Karpas-422 (cell line): ENCODE measurements around the gene OTOA. TPM values are rescaled to one million over a fixed set of nuclear protein-coding genes. Genes with fewer than 3 reads are reported as not detected.

Source experiments
- DNase-seq: peaks from one replicate; pipeline ENCODE4 v3.0.0-alpha.2; 2015
- H2AFZ ChIP-seq: fragments of 200-600 bp; sonication (generic); 2 replicates; pipeline ENCODE4 v1.6.1; 2014; ENCODE audit warnings: antibody characterized with exemption, low read length, mixed read lengths
- H3K27ac ChIP-seq: fragments of 200-600 bp; sonication (generic); 2 replicates; pipeline ENCODE4 v1.5.1; 2014; ENCODE audit warnings: mild to moderate bottlenecking, low read length, moderate library complexity
- H3K27me3 ChIP-seq: fragments of 200-600 bp; sonication (generic); 2 replicates; pipeline ENCODE4 v1.6.1; 2014; ENCODE audit warnings: low read length, mixed read lengths
- H3K36me3 ChIP-seq: fragments of 200-600 bp; sonication (generic); 2 replicates; pipeline ENCODE4 v1.6.1; 2014; ENCODE audit warnings: low read length, mixed read lengths; ENCODE audit not compliant: insufficient read depth
- H3K4me1 ChIP-seq: fragments of 200-600 bp; sonication (generic); 2 replicates; pipeline ENCODE4 v1.6.1; 2014; ENCODE audit warnings: mild to moderate bottlenecking, low read length, mixed read lengths
- H3K4me2 ChIP-seq: fragments of 200-600 bp; sonication (generic); 2 replicates; pipeline ENCODE4 v1.6.1; 2014; ENCODE audit warnings: low read length, low read depth, mild to moderate bottlenecking; ENCODE audit not compliant: poor library complexity, severe bottlenecking
- H3K4me3 ChIP-seq: fragments of 200-600 bp; sonication (generic); 2 replicates; pipeline ENCODE4 v1.5.1; 2014; ENCODE audit warnings: mild to moderate bottlenecking, antibody characterized with exemption, low read length, mixed read lengths
- H3K79me2 ChIP-seq: fragments of 200-600 bp; sonication (generic); 2 replicates; pipeline ENCODE4 v1.6.1; 2014; ENCODE audit warnings: mild to moderate bottlenecking, low read length, mixed read lengths
- H3K9ac ChIP-seq: fragments of 200-600 bp; sonication (generic); 2 replicates; pipeline ENCODE4 v1.6.0; 2014; ENCODE audit warnings: low read length
- H3K9me2 ChIP-seq: fragments of 200-600 bp; sonication (generic), shearing (Covaris generic); replicated peaks from 2 replicates; pipeline ENCODE4 v1.6.0; 2014; ENCODE audit warnings: mild to moderate bottlenecking, low read length, moderate library complexity; ENCODE audit not compliant: insufficient read depth
- H3K9me3 ChIP-seq: fragments of 300-700, 200-600 bp; sonication (generic); 2 replicates; pipeline ENCODE4 v1.6.1; 2014; ENCODE audit warnings: low read length, mixed read lengths
- H4K20me1 ChIP-seq: fragments of 200-600 bp; sonication (generic); 2 replicates; pipeline ENCODE4 v1.6.1; 2014; ENCODE audit warnings: mild to moderate bottlenecking, antibody characterized with exemption, low read length, low read depth; ENCODE audit not compliant: insufficient read depth
- total RNA-seq: library from RNA; depleted of rRNA; stranded (reverse); fragments of >200 nt; shearing (Covaris generic); gene quantifications from 2 replicates; pipeline ENCODE4 v1.2.3, GENCODE V29; 2014; ENCODE audit warnings: low replicate concordance

Gene OTOA
- total RNA-seq, 1 experiment from 2014 or later = not detected

GRCh38 chr16:21653571-21653970 lies 10.2 kb upstream of the OTOA start:
- Histone ChIP-seq H3K79me2 (peaks cover 21% of the 10 kb centered on the region), H3K9ac (no peak overlapping the region), H2AFZ (no peak overlapping the region), H3K4me2 (no peak overlapping the region), H3K4me1 (peaks cover 91% of the 10 kb centered on the region), H4K20me1 (no peaks in the 10 kb centered on the region), H3K36me3 (peaks cover 6% of the 10 kb centered on the region; the same call in 1 of the 2 replicates), H3K27ac (peak overlapping the region; percentile 56; the same call in 1 of the 2 replicates), H3K4me3 (no peak overlapping the region), H3K9me2 (no peaks in the 10 kb centered on the region), H3K27me3 (no peaks in the 10 kb centered on the region), H3K9me3 (no peaks in the 10 kb centered on the region)
- no peak for DNase-seq

GRCh38 chr16:21654466-21654865 lies 9.3 kb upstream of the OTOA start:
- Histone ChIP-seq H2AFZ (no peak overlapping the region), H3K4me1 (peaks cover 88% of the 10 kb centered on the region), H3K9me2 (no peaks in the 10 kb centered on the region), H3K9me3 (no peaks in the 10 kb centered on the region), H3K9ac (no peak overlapping the region), H4K20me1 (no peaks in the 10 kb centered on the region), H3K27me3 (no peaks in the 10 kb centered on the region), H3K4me3 (no peak overlapping the region), H3K27ac (0 out of 2 replicates have a peak overlapping the region, but pooled peaks have one; percentile 87), H3K79me2 (peaks cover 20% of the 10 kb centered on the region), H3K4me2 (no peak overlapping the region), H3K36me3 (peaks cover 6% of the 10 kb centered on the region; the same call in 1 of the 2 replicates)
- DNase-seq = no peak

DNA sequence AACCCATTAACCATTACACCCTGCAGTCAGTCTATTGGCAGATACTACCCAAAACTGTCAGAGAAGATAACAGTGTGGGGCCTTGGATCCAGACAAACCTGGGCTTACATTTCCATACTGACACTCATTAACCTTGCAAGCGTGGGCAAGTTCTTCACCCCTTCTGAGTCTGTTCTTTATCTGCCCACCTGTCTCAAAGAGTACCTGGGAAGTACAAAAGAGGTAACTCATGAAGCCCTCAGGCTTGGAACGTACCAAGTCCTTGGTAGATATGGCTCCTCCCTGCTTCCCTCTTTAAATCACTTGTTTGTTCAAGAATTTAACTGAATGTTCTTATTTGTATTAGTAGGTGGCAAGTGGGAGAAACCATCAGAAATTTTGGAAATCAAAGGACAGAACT lies 8.9 kb upstream of the OTOA start:
- no peaks in the 10 kb centered on the region for H4K20me1 ChIP-seq
- H3K4me2 ChIP-seq = peak overlapping the region; percentile 62
- H3K4me1 ChIP-seq = peaks cover 88% of the 10 kb centered on the region
- no peaks in the 10 kb centered on the region for H3K9me2 ChIP-seq
- peak overlapping the region; percentile 87; the same call in 1 of the 2 replicates for H3K27ac ChIP-seq
- no peak for DNase-seq
- no peak overlapping the region for H3K4me3 ChIP-seq
- no peaks in the 10 kb centered on the region for H3K9me3 ChIP-seq
- H3K27me3 ChIP-seq = no peaks in the 10 kb centered on the region
- no peak overlapping the region for H2AFZ ChIP-seq
- H3K9ac ChIP-seq = no peak overlapping the region
- peaks cover 6% of the 10 kb centered on the region; the same call in 1 of the 2 replicates for H3K36me3 ChIP-seq
- H3K79me2 ChIP-seq = peaks cover 17% of the 10 kb centered on the region

- DNase-seq = peak; percentile 82
- no peaks in the 10 kb centered on the region for H3K9me2 ChIP-seq
- peaks cover 75% of the 10 kb centered on the region for H3K4me1 ChIP-seq
- H3K79me2 ChIP-seq = 0 out of 2 replicates have a peak, but pooled peaks cover 3% of the 10 kb centered on the region
- H3K36me3 ChIP-seq = peaks cover 6% of the 10 kb centered on the region; the same call in 1 of the 2 replicates
- H3K27me3 ChIP-seq = no peaks in the 10 kb centered on the region
- peak overlapping the region; percentile 62 for H3K4me2 ChIP-seq
- no peaks in the 10 kb centered on the region for H4K20me1 ChIP-seq
- H3K9ac ChIP-seq = peak overlapping the region; percentile 23
- H2AFZ ChIP-seq = no peak overlapping the region
- H3K27ac ChIP-seq = peak overlapping the region; percentile 87
- peak overlapping the region; percentile 29 for H3K4me3 ChIP-seq
- H3K9me3 ChIP-seq = no peaks in the 10 kb centered on the region
These were observed 6.7 kb upstream of the OTOA start for GRCh38 chr16:21656795-21657768.

- Histone ChIP-seq H3K27me3 (no peaks in the 10 kb centered on the region), H3K9me2 (no peaks in the 10 kb centered on the region), H3K4me1 (peaks cover 62% of the 10 kb centered on the region), H3K79me2 (no peaks in the 10 kb centered on the region), H3K27ac (no peak overlapping the region), H3K36me3 (peaks cover 6% of the 10 kb centered on the region; the same call in 1 of the 2 replicates), H3K4me3 (no peak overlapping the region), H3K9me3 (no peaks in the 10 kb centered on the region), H3K4me2 (no peak overlapping the region), H4K20me1 (no peaks in the 10 kb centered on the region), H2AFZ (no peak overlapping the region), H3K9ac (no peak overlapping the region)
- no peak for DNase-seq
These were observed 4.6 kb upstream of the OTOA start for GRCh38 chr16:21659124-21659523.

GRCh38 chr16:21664801-21665492 lies 1.2 kb downstream of the OTOA start:
- Histone ChIP-seq H2AFZ (no peak overlapping the region), H3K4me2 (no peak overlapping the region), H4K20me1 (no peaks in the 10 kb centered on the region), H3K27ac (no peak overlapping the region), H3K9ac (no peak overlapping the region), H3K36me3 (no peaks in the 10 kb centered on the region), H3K4me1 (peaks cover 15% of the 10 kb centered on the region), H3K4me3 (no peak overlapping the region), H3K79me2 (no peaks in the 10 kb centered on the region), H3K27me3 (no peaks in the 10 kb centered on the region), H3K9me3 (no peaks in the 10 kb centered on the region), H3K9me2 (no peaks in the 10 kb centered on the region)
- DNase-seq = no peak

- no peak for DNase-seq
- peaks cover 6% of the 10 kb centered on the region for H3K4me1 ChIP-seq
- no peak overlapping the region for H3K9ac ChIP-seq
- no peaks in the 10 kb centered on the region for H3K27me3 ChIP-seq
- H3K4me2 ChIP-seq = no peak overlapping the region
- H3K4me3 ChIP-seq = no peak overlapping the region
- H3K27ac ChIP-seq = no peak overlapping the region
- H3K36me3 ChIP-seq = no peaks in the 10 kb centered on the region
- no peaks in the 10 kb centered on the region for H4K20me1 ChIP-seq
- H3K9me3 ChIP-seq = no peaks in the 10 kb centered on the region
- H3K9me2 ChIP-seq = no peaks in the 10 kb centered on the region
- no peak overlapping the region for H2AFZ ChIP-seq
- no peaks in the 10 kb centered on the region for H3K79me2 ChIP-seq
These were observed 3.0 kb downstream of the OTOA start for GRCh38 chr16:21666772-21667171.

GRCh38 chr16:21667575-21667974 lies 3.8 kb downstream of the OTOA start:
- Histone ChIP-seq H3K79me2 (no peaks in the 10 kb centered on the region), H3K27ac (no peak overlapping the region), H3K9me3 (no peaks in the 10 kb centered on the region), H3K36me3 (no peaks in the 10 kb centered on the region), H3K4me3 (no peak overlapping the region), H3K4me1 (peaks cover 6% of the 10 kb centered on the region), H4K20me1 (no peaks in the 10 kb centered on the region), H2AFZ (no peak overlapping the region), H3K27me3 (no peaks in the 10 kb centered on the region), H3K9ac (no peak overlapping the region), H3K9me2 (no peaks in the 10 kb centered on the region), H3K4me2 (no peak overlapping the region)
- DNase-seq = no peak
